ENCODE results near the gene CX3CL1. TPM values are rescaled to one million over a fixed set of nuclear protein-coding genes. Genes with fewer than 3 reads are reported as not detected.
A peak's percentile ranks its signal among the peaks of the same experiment; 100 is the strongest.

The CX3CL1 gene
- total RNA-seq, 1 experiment from 2014 or later, result 1.7 TPM

GRCh38 chr16:57426356-57426755, 54.1 kb downstream of the CX3CL1 start:
- 0 out of 7 replicates have a peak overlapping the region, but pooled peaks of 1 of the 3 experiments have one; percentile 31 for H3K27ac Mint-ChIP-seq
- no CpG with 5 or more reads among the region's 7 CpGs for WGBS (ENCODE audit: extremely low coverage, insufficient read length, low lambda C conversion rate)

More at GRCh38 chr16:57426356-57426755, 54.1 kb downstream of the CX3CL1 start:
- H3K4me3 Mint-ChIP-seq, result no peak overlapping the region
- H3K9me3 Mint-ChIP-seq, result no peaks in the 10 kb centered on the region
- no peaks in the 10 kb centered on the region for H3K27me3 ChIP-seq (ENCODE audit: insufficient read depth, low read length)
- H4K8ac ChIP-seq (replicated peaks; ENCODE audit: insufficient read length, low read depth, low read length), result no peak overlapping the region
- no peak overlapping the region for H4K5ac ChIP-seq (ENCODE audit: insufficient read length, low read depth, low read length)
- DNase-seq, result no peak
- no peak overlapping the region for H2BK120ac ChIP-seq (ENCODE audit: low read depth, low read length, poor library complexity, severe bottlenecking)
- H3K56ac ChIP-seq (ENCODE audit: insufficient read length, low read depth, low read length), result no peak overlapping the region
- H3K79me2 ChIP-seq (ENCODE audit: insufficient read depth, low read length), result no peaks in the 10 kb centered on the region
- no peaks in the 10 kb centered on the region for H3K23me2 ChIP-seq (ENCODE audit: insufficient read length, low read depth, low read length, poor library complexity, severe bottlenecking)
- H3K4me2 ChIP-seq (ENCODE audit: insufficient read depth, insufficient read length, low read length), result no peak overlapping the region
- H3K14ac ChIP-seq (ENCODE audit: insufficient read depth, low read length), result no peak overlapping the region
- peaks cover 5 to 6% of the 10 kb centered on the region in 2 experiments; a peak in 3 of 4 replicates for H3K4me1 Mint-ChIP-seq
- no peaks in the 10 kb centered on the region for H4K20me1 ChIP-seq (ENCODE audit: control insufficient read depth, insufficient read depth, insufficient read length)
- no peaks in the 10 kb centered on the region for H3K4me1 ChIP-seq (ENCODE audit: insufficient read depth, low read length)
- H2BK20ac ChIP-seq (ENCODE audit: low read depth, low read length, poor library complexity, severe bottlenecking), result no peak overlapping the region
- TF ChIP-seq CTCF (conservative IDR thresholded peaks at IDR 0.05), result no peak
- no peak overlapping the region for H2AFZ ChIP-seq (ENCODE audit: low read length)
- H3K9ac ChIP-seq (ENCODE audit: extremely low read depth, insufficient read length, low read length), result no peak overlapping the region
- H2BK5ac ChIP-seq (ENCODE audit: insufficient read length, low read length), result no peak overlapping the region
- no peak overlapping the region for H2BK12ac ChIP-seq (ENCODE audit: insufficient read length, low read depth, low read length)
- no peak overlapping the region for H4K91ac ChIP-seq (ENCODE audit: insufficient read length, low read depth, low read length)
- H3K9me3 ChIP-seq (ENCODE audit: control insufficient read depth, low read depth, low read length), result no peaks in the 10 kb centered on the region
- no peak overlapping the region for H3K23ac ChIP-seq (ENCODE audit: insufficient read length, low read depth, low read length)
- H3K36me3 Mint-ChIP-seq (ENCODE audit: insufficient read depth in 1 of 3, low read depth in 3 of 3), result peaks cover 25 to 39% (median 38%) of the 10 kb centered on the region in 3 experiments
- no peaks in the 10 kb centered on the region for H3K27me3 Mint-ChIP-seq (ENCODE audit: low read depth)
- H3K18ac ChIP-seq (ENCODE audit: insufficient read length, low read depth, low read length), result no peak overlapping the region
- H2AK5ac ChIP-seq (ENCODE audit: insufficient read length, low read length), result no peak overlapping the region
- H3T11ph ChIP-seq (ENCODE audit: low read length), result no peak overlapping the region
- H2BK15ac ChIP-seq (ENCODE audit: low read depth, low read length), result no peak overlapping the region
- H3K79me1 ChIP-seq (ENCODE audit: insufficient read depth, low read depth, low read length, poor library complexity, severe bottlenecking), result no peaks in the 10 kb centered on the region
- H3K27ac ChIP-seq (ENCODE audit: insufficient read length, low read depth, low read length), result no peak overlapping the region
- no peak overlapping the region for H3K4ac ChIP-seq (ENCODE audit: low read depth, low read length)

Data from H9 (cell line).